K562 (cell line): ENCODE results near the gene LAPTM5. TPM values are rescaled to one million over a fixed set of nuclear protein-coding genes. Genes with fewer than 3 reads are reported as not detected.

Experiments used
- ARHGAP35 ChIP-seq: fragments of 450-650 bp; IDR thresholded peaks from 2 replicates; pipeline ENCODE4 v1.6.1; 2018; ENCODE audit not compliant: partially characterized antibody
- BCOR ChIP-seq: fragments of 450-650 bp; IDR thresholded peaks from 2 replicates; pipeline ENCODE4 v1.6.1; 2016
- ELF2 ChIP-seq: fragments of 250-450 bp; sonication (Bioruptor Pico); IDR thresholded peaks from 2 replicates; pipeline ENCODE4 v1.5.0; 2021; ENCODE audit warnings: mild to moderate bottlenecking
- GATAD2B ChIP-seq: fragments of 450-650 bp; IDR thresholded peaks from 2 replicates; pipeline ENCODE4 v1.6.1; 2017; ENCODE audit warnings: mild to moderate bottlenecking, borderline replicate concordance
- HLTF ChIP-seq: fragments of 450-650 bp; IDR thresholded peaks from 2 replicates; pipeline ENCODE4 v1.6.1; 2016
- NCOA1 ChIP-seq: fragments of 450-650 bp; IDR thresholded peaks from 2 replicates; pipeline ENCODE4 v1.6.1; 2016; ENCODE audit warnings: low read depth
- NFATC3 ChIP-seq: fragments of 450-650 bp; IDR thresholded peaks from 2 replicates; pipeline ENCODE4 v1.6.1; 2017; ENCODE audit warnings: mild to moderate bottlenecking
- PCBP2 ChIP-seq: fragments of 200-400 bp; formaldehyde crosslinking; IDR thresholded peaks from 2 replicates; pipeline ENCODE4 v1.6.1; 2018; ENCODE audit warnings: low read length, low read depth, mild to moderate bottlenecking, moderate library complexity; ENCODE audit not compliant: poor library complexity, severe bottlenecking
- PHTF2 ChIP-seq: fragments of 250-450 bp; sonication (Bioruptor Pico); IDR thresholded peaks from 2 replicates; pipeline ENCODE4 v1.5.0; 2021; ENCODE audit warnings: mild to moderate bottlenecking
- POLR2B ChIP-seq: fragments of 450-650 bp; IDR thresholded peaks from 2 replicates; pipeline ENCODE4 v1.6.1; 2018; ENCODE audit warnings: low read depth; ENCODE audit not compliant: partially characterized antibody
- ZNF274 ChIP-seq: IDR thresholded peaks from 2 replicates; pipeline ENCODE4 v1.6.1; 2011; ENCODE audit warnings: low read depth, mild to moderate bottlenecking, low read length, moderate library complexity, borderline replicate concordance
- ZNF445 ChIP-seq: fragments of 250-450 bp; sonication (Bioruptor Pico); IDR thresholded peaks from 2 replicates; pipeline ENCODE4 v1.4.0; 2020; ENCODE audit warnings: low read depth, mild to moderate bottlenecking, moderate library complexity
- ZNF740 ChIP-seq, 3 experiments: fragments of 200-800 bp in 1 of 3; sonication (Bioruptor generic) in 1 of 3; sonication (generic) in 1 of 3; formaldehyde crosslinking in 1 of 3; IDR thresholded peaks; 2 replicates each; pipeline versions ENCODE4 v1.6.1 to v1.8.0; 2016 to 2022; ENCODE audit warnings: mild to moderate bottlenecking in 2 of 3, missing compliant biosample characterization in 2 of 3, missing genetic modification characterization in 2 of 3, missing genetic modification reagents in 1 of 3
- ZNF75A ChIP-seq: fragments of 450-650 bp; formaldehyde crosslinking; IDR thresholded peaks from 2 replicates; pipeline ENCODE4 v1.4.0; 2020; ENCODE audit warnings: mild to moderate bottlenecking
- ZNF785 ChIP-seq: fragments of 250-450 bp; sonication (Bioruptor Pico); IDR thresholded peaks from 2 replicates; pipeline ENCODE4 v1.4.0; 2020; ENCODE audit warnings: mild to moderate bottlenecking
- polyA plus RNA-seq, 8 experiments: library from polyadenylated mRNA; depleted of rRNA in 4 of 8; stranded (reverse) in 5 of 8; unstranded in 3 of 8; fragments of >200 nt; fragmentation: Nextera tagmentation in 2 of 8; fragmentation: Illumina TruSeq in 1 of 8; extraction: Ambion mirVana in 2 of 8; extraction: Trizol in 1 of 8; gene quantifications; 2 replicates each; pipeline versions ENCODE4 v1.2.1 to v1.2.3, GENCODE V29; 2011 to 2014; ENCODE audit warnings: inconsistent platforms in 1 of 8, missing spikeins in 1 of 8
- total RNA-seq, 7 experiments: library from RNA; depleted of rRNA in 6 of 7; stranded (reverse); fragments of >200 nt in 6 of 7; fragmentation: Illumina TruSeq in 2 of 7; extraction: Trizol in 2 of 7; gene quantifications; 2 replicates each; pipeline versions ENCODE4 v1.2.1 to v1.2.3, GENCODE V29; 2011 to 2021; ENCODE audit warnings: low replicate concordance in 1 of 7
- TF ChIP-seq, protein P1 (sequence below): fragments of 200-800 bp; sonication (Bioruptor generic); IDR thresholded peaks from 2 replicates; pipeline ENCODE4 v1.6.1; 2017; ENCODE audit warnings: missing genetic modification characterization, missing compliant biosample characterization
- TF ChIP-seq, protein P2 (sequence below), 2 experiments: fragments of 150-350 bp in 1 of 2; IDR thresholded peaks; 2 replicates each; pipeline ENCODE4 v1.6.1; 2012 to 2016; ENCODE audit warnings: low read depth in 2 of 2, low read length in 2 of 2, mild to moderate bottlenecking in 1 of 2, moderate library complexity in 1 of 2

The LAPTM5 gene
- total and polyA plus RNA-seq, 9 of the 15 experiments (the other 6 are each of a cell fraction or from before 2014, with no cell fraction given) = 2.4 to 47.3 (median 20.3) TPM

DNA sequence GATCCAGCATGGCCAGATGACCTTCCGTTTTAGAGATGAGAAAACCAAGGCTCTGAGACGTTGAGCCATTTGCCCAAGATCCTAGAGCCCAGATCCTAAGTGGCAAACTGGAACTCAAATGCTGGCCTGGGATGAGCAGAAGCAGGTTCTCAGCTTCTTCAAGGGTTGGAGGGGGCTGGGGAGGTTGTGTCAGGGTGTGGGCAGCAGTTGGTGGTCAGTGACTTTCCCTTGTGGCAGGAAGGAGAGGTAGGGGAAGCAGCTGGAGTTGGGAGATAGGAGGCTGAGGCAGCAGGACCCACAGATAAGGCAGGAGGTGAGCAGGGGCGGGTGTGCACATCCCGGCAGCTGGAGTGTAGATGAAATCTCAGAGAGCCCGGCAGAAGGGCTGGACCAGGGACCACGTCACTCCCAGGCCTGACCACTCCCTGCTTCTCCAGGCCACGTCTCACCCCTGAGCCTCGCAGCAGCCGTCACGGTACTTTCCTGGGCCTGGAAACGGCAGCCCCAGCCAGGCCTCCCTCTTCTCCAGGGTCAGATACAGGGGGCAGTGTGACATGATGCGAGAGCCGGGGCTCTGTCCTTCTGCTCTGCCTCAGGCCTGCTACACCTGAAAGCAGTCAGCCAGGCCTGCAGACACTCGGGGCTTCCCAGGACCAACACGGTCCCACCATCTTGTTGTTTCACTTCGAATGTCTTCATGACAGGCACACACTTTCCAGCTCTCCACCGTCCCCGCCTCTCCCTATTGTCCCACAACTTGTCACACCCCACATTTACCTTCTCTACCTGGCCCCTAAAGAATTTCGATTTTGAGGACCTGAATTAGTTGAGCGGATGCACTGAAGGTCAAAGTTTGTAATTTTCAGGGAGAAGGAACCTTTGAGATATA is 11.5 kb upstream of the LAPTM5 start (continued):
- TF ChIP-seq, protein P1, sequence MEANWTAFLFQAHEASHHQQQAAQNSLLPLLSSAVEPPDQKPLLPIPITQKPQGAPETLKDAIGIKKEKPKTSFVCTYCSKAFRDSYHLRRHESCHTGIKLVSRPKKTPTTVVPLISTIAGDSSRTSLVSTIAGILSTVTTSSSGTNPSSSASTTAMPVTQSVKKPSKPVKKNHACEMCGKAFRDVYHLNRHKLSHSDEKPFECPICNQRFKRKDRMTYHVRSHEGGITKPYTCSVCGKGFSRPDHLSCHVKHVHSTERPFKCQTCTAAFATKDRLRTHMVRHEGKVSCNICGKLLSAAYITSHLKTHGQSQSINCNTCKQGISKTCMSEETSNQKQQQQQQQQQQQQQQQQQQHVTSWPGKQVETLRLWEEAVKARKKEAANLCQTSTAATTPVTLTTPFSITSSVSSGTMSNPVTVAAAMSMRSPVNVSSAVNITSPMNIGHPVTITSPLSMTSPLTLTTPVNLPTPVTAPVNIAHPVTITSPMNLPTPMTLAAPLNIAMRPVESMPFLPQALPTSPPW (CRISPR knock-in tag) = peak; percentile 98
- TF ChIP-seq ZNF445 (CRISPR knock-in tag) = peak; percentile 49; the same call in 1 of the 2 replicates
- TF ChIP-seq, protein P2, sequence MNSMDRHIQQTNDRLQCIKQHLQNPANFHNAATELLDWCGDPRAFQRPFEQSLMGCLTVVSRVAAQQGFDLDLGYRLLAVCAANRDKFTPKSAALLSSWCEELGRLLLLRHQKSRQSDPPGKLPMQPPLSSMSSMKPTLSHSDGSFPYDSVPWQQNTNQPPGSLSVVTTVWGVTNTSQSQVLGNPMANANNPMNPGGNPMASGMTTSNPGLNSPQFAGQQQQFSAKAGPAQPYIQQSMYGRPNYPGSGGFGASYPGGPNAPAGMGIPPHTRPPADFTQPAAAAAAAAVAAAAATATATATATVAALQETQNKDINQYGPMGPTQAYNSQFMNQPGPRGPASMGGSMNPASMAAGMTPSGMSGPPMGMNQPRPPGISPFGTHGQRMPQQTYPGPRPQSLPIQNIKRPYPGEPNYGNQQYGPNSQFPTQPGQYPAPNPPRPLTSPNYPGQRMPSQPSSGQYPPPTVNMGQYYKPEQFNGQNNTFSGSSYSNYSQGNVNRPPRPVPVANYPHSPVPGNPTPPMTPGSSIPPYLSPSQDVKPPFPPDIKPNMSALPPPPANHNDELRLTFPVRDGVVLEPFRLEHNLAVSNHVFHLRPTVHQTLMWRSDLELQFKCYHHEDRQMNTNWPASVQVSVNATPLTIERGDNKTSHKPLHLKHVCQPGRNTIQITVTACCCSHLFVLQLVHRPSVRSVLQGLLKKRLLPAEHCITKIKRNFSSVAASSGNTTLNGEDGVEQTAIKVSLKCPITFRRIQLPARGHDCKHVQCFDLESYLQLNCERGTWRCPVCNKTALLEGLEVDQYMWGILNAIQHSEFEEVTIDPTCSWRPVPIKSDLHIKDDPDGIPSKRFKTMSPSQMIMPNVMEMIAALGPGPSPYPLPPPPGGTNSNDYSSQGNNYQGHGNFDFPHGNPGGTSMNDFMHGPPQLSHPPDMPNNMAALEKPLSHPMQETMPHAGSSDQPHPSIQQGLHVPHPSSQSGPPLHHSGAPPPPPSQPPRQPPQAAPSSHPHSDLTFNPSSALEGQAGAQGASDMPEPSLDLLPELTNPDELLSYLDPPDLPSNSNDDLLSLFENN (IDR thresholded peaks at IDR 0.05; ENCODE audit: low read depth in 2 of 2, low read length in 2 of 2) = peak in 1 of 2 experiments; percentile 100; a peak in 2 of 4 replicates
- no peak for TF ChIP-seq ZNF785 (CRISPR knock-in tag)
- peak; percentile 93 for TF ChIP-seq BCOR
- TF ChIP-seq HLTF = peak; percentile 100
- peak; percentile 66 for TF ChIP-seq ZNF75A (CRISPR knock-in tag)
- TF ChIP-seq ARHGAP35 = peak; percentile 10
- TF ChIP-seq ELF2 (CRISPR knock-in tag) = peak; percentile 37; the same call in 1 of the 2 replicates
- TF ChIP-seq POLR2B = peak; percentile 30
- TF ChIP-seq PHTF2 (CRISPR knock-in tag) = no peak
- TF ChIP-seq PCBP2 = no peak
- peak; percentile 88 for TF ChIP-seq ZNF274
- TF ChIP-seq GATAD2B = 0 out of 2 replicates have a peak, but pooled peaks have one; percentile 78
- peak; percentile 99 for TF ChIP-seq NCOA1
- peak; percentile 89 for TF ChIP-seq NFATC3
- 0 out of 2 replicates have a peak, but pooled peaks have one; percentile 59 for TF ChIP-seq ZNF740 (CRISPR knock-in tag; IDR thresholded peaks at IDR 0.05)
- peak in 1 of 2 experiments; percentile 83; a peak in 3 of 4 replicates for TF ChIP-seq ZNF740 (tag; IDR thresholded peaks at IDR 0.05)
